Middle frontal gyrus (tissue), 1 donor: ENCODE results near the gene PCDH19.
A peak's percentile ranks its signal among the peaks of the same experiment; 100 is the strongest.
"Not testable (repeated sequence)": the region's sequence is repeated elsewhere in the genome, so short reads cannot be mapped to it uniquely, and the experiment has no call there.

Experiments
- DNase-seq: peaks from one replicate; pipeline ENCODE4 v3.0.0-alpha.2; 2015; ENCODE audit warnings: low spot score; ENCODE audit errors: extremely low spot score

Gene PCDH19

GRCh38 chrX:100409610-100410590 is at the start of gene PCDH19:
Gene PCDH19, minus strand, starts transcription at chrX:100410273. Its CDS starts 1,676 bp downstream, at chrX:100408597.
- DNase-seq, result peak; percentile 41

- DNase-seq, result no peak
Measured at GRCh38 chrX:100449696-100450608, 39.9 kb upstream of the PCDH19 start.

- no peak for DNase-seq
Measured at GRCh38 chrX:100447655-100448397, 37.8 kb upstream of the PCDH19 start.

- no peak for DNase-seq
Measured at GRCh38 chrX:100445593-100445992, 35.5 kb upstream of the PCDH19 start.

- DNase-seq, result not testable (repeated sequence)
Measured at GRCh38 chrX:100441321-100441720, 31.2 kb upstream of the PCDH19 start.

GRCh38 chrX:100440006-100440405 is 29.9 kb upstream of the PCDH19 start:
- no peak for DNase-seq

GRCh38 chrX:100435726-100436125 is 25.7 kb upstream of the PCDH19 start:
- DNase-seq, result no peak

GRCh38 chrX:100424012-100424411 is 13.9 kb upstream of the PCDH19 start:
- DNase-seq, result no peak

GRCh38 chrX:100418556-100418955 is 8.5 kb upstream of the PCDH19 start:
- no peak for DNase-seq

GRCh38 chrX:100417681-100418080 is 7.6 kb upstream of the PCDH19 start:
- DNase-seq, result no peak

- DNase-seq, result no peak
Measured at GRCh38 chrX:100413229-100413628, 3.2 kb upstream of the PCDH19 start.

GRCh38 chrX:100411802-100412715 is 2.0 kb upstream of the PCDH19 start:
- no peak for DNase-seq

- no peak for DNase-seq
Measured at GRCh38 chrX:100410901-100411801, 1.1 kb upstream of the PCDH19 start.

GRCh38 chrX:100408713-100409609 is 1.1 kb downstream of the PCDH19 start:
- DNase-seq, result no peak

- DNase-seq, result no peak
Measured at GRCh38 chrX:100407784-100408712, 2.0 kb downstream of the PCDH19 start.

- DNase-seq, result no peak
Measured at GRCh38 chrX:100407147-100407783, 2.8 kb downstream of the PCDH19 start.
